GM21515 (cell line): ENCODE measurements around the gene LRRC8E.

Experiments used
- ATAC-seq: cut with Tn5 transposase; IDR thresholded peaks from one replicate; pipeline ENCODE4 v1.9.1; 2021; ENCODE audit not compliant: unreplicated experiment

LRRC8E gene

DNA sequence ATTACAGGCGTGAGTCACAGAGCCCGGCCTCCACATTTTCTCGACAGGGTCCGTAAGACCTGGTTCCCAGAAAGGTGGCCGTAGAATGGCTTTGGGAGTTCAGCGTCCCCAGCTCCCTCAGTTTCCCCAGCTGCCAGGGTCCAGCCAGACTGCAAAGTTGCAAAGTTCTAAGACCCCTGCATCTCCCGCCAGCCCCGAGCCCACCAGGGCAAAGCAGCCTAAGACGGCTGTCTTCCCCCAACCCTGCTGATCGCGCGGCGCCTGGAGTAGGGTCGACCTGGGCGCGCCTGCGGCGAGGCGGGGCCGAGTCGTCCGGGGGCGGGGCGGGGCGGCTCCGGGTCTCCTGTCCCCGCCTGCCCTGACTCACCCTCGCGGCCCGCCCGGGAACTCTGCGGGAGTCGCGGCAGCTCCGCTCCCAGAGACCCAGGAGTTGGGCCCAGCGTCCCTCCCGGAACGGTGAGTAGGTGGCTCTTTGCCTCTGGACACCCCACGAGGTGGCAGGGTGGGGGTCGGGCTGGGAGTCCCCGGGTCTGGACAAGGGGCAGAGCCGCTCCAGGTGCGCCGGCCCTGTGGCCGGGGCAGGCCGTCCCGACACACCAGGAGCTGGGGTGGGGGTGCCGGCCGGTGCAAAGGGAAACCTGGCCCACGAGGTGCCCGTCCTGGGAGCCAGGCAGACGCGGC lies at the start of gene LRRC8E:
TSS of gene LRRC8E (plus strand) at position 366 of the 681 bp plus-strand sequence. CDS start 7,094 bp downstream, outside the sequence.
- no peak for ATAC-seq

DNA sequence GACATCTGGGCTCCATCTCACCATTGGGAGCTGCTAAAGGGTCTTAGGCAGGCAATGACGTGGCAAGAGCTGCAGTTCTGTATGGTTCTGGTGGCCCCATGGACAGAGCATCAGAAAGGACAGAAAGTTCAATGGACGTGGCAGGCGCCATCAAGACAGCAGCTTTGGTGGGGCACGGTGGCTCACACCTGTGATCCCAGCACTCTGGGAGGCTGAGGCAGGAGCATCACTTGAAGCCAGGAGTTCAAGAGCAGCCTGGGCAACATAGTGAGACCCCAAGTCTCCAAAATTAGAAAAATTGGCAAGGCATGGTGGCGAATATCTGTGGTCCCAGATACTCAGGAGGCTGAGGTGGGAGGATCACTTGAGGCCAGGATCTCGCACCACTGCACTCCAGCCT lies 48.8 kb upstream of the LRRC8E start:
- no peak for ATAC-seq

DNA sequence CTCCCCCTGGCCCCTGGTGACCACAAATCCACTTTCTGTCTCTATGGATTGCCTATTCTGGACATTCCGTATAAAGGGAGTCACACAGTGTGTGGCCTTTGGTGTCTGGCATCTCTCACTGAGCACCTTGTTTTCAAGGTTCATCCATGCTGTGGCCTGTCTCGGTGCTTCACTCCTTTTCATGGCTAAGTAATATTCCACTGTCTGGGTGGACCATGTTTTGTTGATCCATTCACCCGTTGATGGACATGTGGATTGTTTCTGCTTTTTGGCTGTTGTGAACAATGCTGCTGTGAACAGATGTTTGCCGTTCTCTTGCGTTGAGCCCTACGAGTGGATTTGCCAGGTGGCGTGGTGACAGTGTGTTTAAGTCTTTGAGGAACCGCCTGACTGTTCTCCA lies 47.7 kb upstream of the LRRC8E start:
- no peak for ATAC-seq

DNA sequence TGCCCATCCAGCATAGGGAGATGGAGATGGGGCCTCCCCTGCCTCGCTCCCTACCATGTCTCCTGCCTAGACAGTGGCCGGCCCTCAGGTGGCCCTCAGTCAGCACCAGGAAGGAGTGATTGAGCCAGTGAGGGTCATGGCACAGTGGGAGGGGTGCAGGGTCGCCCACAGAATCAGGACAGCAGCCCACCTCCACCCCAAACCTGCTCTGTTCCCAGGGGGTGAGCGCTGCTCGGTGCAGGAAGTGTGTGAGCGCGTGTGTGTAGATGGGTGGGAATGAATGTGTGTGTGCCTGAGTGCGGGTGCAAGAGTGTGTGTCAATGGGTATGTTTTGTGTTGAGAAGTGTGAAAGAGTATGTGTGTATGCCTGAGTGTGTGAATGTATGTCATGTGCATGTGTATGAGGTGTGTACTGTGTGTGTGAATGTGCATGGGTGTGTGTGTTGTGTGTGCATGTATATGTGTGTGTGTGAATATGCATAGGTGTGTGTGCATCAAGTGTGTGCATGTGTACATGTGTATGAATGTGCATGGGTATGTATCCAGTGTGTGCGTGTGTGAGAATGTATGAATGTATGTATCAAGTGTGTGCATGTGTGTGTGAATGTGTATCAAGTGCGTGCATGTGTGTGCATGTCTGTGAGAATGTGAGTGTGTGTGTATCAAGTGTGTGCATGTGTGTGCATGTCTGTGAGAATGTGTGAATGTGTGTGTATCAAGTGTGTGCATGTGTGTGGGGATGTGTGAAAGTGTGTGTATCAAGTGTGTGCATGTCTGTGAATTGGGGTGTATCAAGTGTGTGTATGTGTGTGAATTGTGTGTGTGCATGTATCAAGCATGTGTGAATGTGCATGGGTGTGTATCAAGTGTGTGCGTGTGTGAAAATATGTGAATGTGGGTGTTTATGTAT lies 46.3 kb upstream of the LRRC8E start:
- ATAC-seq: no peak

DNA sequence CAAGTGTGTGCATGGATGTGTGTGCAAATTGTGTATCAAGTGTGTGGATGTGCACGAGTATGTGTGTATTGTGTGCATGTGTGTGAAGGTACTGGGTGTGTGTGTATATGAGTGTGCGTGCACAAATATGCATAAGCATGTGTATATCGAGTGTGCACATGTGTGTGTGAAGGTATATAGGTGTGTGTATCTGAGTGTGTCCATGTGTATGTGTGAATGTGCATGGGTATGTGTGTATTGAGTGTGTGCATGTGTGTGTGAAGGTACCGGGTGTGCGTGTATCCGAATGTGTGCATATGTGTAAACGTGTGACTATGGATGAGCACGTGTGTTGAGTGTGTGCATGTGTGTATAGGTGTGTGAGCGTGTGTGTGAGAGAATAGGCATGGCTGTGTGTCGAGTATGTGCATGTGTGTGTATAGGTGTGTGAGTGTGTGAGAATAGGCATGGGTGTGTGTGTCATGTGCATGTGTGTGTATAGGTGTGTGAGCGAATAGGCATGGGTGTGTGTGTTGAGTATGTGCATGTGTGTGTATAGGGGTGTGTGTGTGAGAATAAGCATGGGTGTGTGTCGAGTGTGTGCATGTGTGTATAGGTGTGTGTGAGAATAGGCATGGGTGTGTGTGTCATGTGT lies 45.5 kb upstream of the LRRC8E start:
- ATAC-seq: no peak

DNA sequence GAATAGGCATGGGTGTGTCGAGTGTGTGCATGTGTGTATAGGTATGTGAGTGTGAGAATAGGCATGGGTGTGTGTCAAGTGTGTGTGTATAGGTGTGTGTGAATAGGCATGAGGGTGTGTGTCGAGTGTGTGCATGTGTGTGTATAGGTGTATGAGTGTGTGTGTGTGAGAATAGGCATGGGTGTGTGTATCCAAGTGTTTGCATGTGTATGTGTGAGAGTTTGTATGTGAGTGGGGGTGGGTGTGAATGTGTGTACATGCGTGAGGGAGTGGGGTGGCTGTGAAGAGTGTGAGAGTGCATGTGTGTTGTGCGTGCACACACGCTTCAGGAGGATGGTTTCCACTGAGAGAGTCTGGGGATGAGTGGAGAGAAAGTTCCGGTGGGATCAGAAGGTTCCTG lies 44.8 kb upstream of the LRRC8E start:
- ATAC-seq: no peak

DNA sequence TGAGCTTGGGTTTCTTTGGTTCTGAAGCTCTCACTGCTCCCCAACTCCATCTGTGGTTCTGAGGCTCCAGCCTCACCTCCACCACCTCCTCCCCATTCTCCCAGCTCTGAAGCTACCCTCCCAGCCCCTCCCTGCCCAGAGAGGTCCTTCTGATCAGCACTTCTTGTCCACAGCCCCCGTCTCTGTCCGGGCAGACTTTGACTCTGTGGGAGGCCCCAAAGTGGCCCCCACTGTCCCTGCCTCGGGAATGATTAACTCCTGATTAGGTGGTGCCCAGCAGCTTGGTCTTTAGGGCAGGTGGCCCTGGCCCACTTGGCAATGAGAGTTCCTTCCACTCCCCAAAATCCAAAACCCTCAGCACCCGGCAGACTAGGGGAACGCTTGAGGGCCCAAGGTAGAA lies 43.9 kb upstream of the LRRC8E start:
- ATAC-seq: no peak

DNA sequence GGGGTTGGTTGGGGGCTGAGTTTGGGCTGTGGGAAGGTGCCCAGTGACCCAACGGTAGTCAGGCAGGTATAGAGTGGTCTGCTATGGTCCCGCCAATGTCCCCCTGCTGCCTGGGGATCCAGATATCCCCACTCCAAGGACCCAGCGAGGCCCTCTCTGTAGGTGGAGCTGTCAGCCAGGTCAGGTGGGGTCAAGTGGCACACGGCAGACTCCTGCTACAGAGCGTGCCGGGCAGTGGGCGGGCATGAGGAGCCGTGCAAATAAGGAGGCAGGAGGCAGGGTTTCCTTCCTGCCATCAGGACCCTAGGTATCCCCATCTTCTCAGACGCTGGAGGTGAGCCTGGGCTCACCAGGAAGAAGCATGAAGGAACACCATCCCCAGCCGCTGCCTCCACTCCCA lies 43.4 kb upstream of the LRRC8E start:
- ATAC-seq: no peak

DNA sequence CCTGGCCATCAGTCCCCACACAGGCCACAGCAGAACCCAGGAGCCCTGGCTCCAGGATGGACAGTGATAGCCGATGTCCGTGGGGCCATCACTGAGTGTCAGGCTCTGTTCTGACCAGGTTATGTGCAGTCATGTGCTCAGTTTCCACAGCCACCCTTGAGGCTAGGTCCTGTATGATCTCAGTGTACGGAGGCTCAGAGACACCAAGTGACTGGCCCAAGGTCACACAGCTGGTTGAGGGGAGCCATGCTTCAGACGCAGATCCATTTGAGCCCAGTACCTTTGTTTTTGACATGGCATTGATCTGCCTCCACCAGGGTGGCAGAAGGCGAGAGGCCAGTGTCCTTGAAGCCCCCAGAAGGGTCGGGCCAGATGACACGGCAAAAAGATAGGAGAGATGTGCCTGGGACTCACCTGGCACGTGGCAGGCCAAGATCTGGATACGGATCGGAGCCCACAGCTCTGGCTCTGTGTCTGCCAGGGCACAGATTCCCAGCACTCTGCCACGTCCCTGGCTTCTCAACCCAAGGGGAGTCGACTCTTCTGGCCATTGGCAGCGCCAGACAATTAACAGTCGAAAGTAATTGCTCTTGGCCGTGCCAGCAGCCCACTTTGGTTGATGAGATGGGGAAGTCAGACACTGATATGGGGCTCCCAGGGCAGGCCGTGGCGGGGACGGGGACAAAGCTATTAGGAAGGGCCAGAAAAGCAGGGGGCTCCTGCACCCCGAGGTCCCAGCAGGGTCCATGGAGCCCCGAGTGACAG lies 42.7 kb upstream of the LRRC8E start:
- ATAC-seq: no peak

DNA sequence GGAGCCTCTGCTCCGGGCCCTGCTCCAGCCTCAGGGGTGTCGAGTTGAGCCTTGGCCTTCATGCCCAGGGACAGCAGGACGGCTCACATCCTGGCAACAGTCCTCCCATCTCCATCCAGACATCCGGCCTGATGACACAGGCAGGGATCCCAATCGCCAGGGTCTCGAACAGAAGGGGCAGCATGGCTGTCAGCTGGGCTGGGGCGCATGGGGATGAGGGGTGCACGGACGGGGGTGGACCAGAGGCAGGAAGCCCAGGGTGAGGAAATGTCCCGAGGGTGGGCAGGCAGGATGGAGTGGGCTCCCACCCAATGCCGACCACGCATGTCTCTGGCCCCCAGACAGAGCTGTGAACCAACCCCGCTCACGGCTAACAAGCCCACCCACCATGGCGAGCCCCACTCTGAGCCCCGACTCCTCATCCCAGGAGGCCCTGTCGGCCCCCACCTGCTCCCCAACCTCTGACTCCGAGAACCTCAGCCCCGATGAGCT lies 42.1 kb upstream of the LRRC8E start:
- ATAC-seq: no peak

DNA sequence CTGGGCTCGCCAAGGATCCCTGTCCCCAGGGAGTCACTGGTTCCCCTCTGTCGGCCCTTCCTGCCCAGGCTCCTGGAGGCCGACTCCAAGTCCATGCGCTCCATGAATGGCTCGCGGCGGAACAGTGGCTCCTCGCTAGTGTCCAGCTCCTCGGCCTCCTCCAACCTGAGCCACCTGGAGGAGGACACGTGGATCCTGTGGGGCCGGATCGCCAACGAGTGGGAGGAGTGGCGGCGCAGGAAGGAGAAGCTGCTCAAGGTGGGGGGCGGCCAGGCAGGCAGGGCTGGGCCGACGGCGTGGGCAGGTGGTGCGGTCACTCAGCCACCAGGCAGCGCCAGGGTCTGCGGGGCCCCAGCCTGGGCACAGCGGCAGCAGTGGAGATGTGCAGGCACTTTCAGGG lies 40.6 kb upstream of the LRRC8E start:
- ATAC-seq: no peak

DNA sequence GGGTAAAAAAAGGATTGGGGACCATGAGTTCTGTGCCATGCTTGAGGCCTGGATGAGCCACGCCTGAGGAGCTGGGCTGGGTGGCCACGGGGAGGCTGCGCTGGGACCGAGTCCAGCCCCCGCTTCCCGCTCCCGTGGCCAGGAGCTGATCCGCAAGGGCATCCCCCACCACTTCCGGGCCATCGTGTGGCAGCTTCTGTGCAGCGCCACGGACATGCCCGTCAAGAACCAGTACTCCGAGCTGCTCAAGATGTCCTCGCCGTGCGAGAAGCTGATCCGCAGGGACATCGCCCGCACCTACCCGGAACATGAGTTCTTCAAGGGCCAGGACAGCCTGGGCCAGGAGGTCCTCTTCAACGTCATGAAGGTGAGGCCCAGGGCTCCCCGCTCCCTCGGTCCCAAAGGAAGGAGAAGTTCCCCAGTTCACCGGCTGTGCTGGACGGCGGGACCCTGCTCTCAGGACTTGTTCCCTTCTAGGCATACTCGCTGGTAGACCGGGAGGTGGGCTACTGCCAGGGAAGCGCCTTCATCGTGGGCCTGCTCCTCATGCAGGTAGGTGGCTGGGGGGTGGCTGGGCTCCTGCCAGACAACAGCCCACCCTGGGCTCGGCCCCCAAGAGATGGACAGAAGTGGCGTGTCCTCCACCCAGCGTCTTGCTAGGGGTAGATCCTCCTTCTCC lies 39.4 kb upstream of the LRRC8E start:
- ATAC-seq: no peak

DNA sequence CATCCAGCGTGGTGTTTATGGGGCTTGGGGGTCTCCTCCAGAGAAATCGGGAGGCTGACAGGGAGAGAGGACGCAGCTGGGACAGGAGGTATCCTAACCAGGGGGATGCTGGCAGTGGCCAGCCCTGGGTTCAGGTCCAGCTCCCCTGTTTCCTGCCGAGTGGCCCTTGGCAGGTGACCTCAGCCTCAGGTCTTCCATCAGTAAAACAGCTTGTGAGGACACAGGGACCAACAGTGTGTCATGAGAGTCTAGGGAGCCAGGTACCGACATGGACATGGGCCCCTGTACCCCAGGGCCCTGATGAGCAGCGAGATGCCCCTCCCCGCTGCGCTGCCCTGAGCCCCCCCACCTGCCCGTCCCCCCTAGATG lies 38.7 kb upstream of the LRRC8E start:
- no peak for ATAC-seq

DNA sequence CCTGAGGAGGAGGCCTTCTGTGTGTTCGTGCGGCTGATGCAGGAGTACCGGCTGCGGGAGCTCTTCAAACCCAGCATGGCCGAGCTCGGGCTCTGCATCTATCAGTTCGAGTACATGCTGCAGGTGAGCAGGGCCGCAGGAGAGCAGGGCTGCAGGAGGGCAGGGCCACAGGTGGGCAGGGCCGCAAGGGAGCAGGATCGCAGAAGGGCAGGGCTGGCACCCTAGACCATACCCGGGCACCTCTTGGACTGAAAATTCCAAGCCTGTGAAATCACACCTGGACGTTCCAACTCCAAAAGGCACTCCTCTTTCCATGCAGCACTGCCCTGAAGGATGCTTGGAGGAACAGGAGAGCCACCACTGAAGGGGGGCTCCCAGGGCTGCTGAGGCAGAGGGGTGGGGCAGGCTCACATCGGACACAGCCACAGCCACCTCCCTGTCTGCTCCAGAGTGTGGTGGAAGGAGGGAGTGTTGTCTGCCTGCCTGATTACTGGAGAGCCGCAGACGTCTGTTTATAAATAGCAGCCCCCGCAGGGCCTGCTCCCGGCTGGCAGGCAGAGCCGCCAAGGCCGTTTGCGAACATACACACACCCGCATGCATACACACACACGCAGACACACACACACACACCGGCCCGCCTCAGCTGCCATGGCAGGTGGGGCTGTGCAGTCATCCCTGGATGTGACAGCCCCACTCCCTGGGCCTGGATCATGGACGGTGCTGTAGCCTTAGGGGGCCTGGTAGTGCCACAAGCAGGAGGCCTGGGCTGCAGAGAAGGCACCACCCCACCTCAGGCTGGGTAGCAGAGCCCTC lies 38.1 kb upstream of the LRRC8E start:
- no peak for ATAC-seq

DNA sequence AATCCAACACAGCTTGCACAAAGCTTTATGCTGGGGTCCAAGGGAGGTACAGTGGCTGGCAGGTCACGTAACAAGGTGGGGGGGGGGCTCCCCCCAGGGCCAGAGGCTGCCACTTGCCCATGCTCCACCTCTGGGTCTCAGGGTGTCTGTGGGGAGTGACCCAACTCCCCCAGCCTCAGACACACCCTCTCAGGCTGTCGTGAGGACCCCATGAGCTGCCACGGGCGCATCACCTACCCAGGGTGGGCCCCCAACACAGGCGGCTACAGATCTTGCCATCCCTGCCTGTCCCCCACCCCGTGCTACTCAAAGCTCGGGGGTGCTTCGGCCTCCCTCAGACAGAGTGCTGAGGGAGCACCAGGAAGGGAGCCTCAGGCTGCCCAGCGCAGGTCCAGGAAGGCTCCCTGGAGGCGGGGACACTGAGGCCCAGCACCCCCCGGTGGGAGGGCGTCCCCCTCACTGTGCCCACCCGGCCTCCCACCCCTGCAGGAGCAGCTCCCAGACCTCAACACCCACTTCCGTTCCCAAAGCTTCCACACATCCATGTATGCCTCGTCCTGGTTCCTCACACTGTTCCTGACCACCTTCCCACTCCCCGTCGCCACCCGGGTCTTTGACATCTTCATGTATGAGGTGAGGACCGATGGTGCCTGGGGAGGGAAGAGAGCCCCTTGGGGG lies 37.2 kb upstream of the LRRC8E start:
- no peak for ATAC-seq

DNA sequence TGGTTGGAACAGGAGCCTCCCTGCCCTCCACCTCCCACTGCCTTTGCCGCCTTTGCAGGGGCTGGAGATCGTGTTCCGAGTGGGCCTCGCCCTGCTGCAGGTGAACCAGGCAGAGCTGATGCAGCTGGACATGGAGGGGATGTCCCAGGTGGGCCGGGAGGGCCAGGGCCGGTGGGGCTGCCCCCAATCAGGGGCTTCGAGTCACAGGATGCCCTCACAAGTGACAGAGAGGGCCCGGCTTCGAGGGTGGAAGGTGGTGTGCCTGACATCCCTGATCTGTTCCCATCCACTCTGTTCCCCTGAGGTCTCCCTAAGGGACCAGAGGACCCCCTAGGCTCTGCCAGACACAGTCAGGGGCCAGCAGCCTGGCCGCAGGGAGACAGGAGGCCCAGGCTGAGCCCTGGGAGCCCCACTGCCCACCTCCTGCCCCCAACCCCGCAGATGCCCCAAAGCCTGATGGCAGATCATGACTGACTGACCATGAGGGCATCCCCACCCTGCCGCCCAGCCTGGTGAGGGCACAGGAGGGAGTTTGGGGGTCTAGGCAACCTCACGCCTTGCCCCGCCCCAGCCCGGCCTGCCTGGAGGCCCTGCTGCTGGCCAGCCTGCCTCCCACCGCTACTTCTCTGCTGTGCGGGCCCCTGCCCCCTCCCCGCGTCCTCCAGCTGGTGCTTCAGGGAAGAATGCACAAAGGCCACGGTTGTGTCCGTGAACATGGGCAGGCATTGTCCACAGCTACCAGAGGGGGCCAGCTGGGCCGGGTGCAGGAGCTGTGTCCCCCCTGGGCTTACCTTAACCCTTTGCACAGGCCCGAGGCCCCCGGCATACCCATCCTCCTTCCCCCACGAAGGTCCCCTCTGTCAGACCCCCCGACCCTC lies 36.4 kb upstream of the LRRC8E start:
- no peak for ATAC-seq

DNA sequence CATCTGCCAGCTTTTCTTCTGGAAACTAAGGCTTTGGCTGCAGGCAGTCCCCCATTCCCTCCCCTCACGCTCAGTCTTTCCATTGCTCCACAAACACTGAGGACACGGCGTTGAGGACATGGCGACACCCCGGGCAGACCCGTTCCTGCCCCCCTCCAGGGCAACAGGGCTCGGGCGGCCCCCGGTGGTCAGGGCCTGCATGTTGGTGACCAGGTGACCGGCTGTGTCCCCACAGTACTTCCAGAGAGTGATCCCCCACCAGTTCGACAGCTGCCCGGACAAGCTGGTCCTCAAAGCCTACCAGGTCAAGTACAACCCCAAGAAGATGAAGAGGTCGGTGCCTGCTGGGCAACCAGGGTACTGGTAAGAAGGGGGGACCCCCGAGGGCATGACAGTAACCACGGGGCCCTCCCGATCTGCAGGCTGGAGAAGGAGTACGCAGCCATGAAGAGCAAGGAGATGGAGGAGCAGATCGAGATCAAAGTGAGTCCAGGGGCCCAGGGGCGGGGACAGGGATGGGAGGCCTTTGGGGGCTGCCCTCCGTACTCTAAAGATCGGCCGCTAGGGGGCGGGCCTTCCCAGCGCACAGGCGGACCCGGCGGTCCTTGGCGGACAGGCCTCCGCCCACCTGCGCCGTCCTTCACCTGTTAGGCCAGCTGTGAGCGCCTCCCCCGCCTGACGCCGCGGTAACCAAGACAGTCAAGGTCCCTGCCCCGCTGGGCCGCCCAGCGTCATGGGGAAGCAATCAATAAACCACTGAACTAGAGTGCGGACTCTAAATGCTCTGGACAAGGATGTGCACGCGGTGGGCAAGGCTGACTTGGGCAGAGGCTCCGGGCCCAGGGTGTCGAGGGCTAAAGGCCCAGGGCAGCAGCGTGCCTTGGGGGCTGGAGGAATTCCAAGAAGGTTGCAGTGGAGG lies 35.2 kb upstream of the LRRC8E start:
- ATAC-seq: no peak
